HG02763 (cell line): ENCODE data around the gene PARN.
"Not testable (repeated sequence)": the region's sequence is repeated elsewhere in the genome, so short reads cannot be mapped to it uniquely, and the experiment has no call there.

Experiments
- ATAC-seq: cut with Tn5 transposase; IDR thresholded peaks from one replicate; pipeline ENCODE4 v1.9.1; 2021; ENCODE audit warnings: mild to moderate bottlenecking, moderate library complexity; ENCODE audit not compliant: unreplicated experiment

Gene PARN

DNA sequence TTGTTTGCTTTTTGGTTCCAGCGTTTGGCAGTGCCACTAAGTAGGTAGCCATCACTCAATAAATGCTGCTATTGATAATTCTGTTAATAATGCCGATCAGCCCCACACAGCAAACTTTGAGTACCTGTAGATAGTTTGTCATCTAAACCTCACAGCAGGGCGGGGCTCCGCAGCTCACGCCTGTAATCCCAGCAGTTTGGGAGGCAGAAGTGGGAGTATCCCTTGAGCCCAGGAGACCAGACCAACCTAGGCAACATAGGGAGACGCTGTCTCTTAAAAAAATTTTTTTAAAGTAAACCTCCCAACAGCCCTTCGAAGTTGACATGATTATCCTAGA is 4.3 kb upstream of the PARN start:
- no peak for ATAC-seq

DNA sequence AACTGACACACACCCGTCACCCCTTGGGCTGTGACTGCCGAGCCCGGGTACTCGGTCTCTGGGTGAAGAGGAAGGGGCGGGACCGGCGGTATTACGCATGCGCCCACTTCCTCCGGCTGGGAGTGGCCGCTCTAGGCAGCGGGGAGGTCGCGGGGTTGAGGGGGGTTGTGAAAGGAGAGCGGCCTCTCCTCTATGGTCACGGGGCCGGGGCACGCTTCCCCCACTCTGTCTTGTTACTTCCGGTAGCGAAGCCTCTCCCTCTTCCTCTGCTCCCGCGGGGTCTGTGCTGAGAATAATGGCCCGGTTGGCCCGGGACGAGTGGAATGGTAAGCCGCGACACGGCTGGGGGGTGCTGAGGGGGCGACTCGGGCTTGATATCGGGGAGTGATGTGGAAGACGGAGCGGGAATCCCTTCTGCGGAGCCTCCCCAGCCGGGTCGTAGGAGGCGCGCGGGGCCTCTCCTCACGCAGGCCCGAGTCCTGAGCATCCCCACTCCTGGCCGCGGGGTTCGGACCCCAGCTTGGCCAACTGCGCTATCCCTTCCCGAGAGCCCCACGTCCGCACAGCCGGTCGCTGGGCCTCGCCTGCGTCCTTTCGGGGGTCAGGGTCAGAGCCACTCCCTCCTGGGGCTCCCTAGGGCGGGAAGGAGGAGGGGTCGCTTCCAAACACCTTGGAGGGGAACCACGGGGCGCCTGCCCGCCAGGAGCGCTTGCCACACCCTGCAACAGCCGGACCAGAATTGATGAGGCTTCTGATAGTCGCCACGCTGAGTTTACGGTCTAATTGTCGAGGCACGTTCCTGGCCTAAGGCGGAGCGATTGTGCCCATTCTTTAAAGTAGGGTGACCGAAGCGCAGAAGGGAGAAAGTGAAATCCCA is 2.9 kb upstream of the PARN start, which contains the start of gene BFAR:
Gene BFAR (plus strand): TSS at position 259 of the 877 bp plus-strand sequence. CDS start 11,396 bp downstream, outside the sequence.
- peak; percentile 79 for ATAC-seq

DNA sequence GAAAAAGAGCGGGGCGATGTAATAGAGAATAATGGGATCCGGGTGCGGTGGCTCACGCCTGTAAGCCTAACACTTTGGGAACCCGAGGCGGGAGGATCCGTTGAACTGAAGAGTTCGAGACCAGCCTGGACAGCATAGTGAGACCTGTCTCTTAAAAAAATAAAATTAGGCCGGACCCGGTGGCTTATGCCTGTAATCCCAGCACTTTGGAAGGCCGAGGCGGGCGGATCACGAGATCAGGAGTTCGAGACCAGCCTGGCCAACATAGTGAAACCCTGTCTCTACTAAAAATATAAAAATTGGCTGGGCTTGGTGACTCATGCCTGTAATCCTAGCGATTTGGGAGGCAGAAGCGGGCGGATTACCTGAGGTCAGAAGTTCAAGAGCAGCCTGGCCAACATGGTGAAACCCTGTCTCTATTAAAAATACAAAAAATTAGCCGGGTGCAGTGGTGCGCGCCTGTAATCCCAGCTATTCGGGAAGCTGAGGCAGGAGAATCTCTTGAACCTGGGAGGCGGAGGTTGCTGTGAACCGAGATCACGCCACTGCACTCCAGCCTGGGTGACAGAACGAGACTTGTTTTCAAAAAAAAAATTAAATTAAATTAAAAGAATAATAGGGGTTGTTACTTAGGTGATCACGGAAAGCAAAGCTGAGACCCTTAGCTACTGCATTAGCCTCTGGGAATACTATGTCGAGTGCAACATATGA is 715 bp upstream of the PARN start:
- not testable (repeated sequence) for ATAC-seq

DNA sequence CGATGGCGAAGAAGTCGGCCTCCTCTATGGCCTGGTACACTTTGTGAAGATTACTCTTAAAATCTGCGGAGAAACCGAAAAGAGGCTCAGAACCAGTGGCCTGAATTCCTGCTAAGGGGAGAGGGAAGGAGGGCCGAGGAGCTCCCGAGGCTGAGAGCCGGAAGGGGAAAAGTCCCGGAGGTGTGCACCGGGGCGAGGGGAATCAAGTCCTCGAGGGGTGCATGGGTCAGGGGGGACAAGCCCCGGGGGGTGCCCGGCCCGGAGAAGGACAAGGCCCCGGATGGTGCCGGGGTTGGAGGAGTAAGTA is 495 bp downstream of the PARN start:
- ATAC-seq = no peak

DNA sequence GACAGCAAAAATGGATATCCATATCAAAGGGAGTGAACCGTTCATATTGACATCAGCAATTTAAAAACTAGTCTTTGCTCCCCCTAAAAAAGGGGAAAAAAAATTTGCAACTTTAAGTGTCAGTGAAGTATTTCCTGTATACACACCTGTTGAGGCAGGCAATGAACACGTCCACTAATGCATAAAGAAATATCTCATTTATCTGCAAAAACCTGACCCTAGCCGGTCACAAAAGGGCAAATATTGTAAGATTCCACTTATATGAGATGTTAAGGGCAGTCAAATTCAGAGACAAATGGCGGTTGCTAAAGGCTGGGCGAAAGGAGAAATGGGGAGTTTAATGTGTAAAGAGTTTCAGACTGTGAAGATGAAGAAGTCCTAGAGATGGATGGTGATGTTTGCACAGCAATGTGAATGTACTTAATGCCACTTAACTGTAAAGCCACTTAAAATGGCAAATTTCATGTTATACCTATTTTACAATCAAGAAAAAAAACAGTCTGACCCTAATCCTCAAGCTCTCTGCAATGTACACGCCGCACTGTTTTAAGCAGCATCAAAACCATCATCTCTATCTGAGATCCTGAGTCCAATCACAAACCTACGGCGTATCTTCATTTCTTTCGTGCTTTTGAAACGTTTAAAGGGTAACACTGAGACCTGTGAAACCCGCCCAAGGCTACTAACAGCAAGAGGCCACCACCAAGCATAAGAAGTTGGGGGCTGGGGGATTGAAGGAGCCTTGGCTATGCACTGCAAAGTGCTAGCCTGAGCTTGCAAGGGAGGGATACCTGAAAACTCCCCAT is 1.1 kb downstream of the PARN start:
- ATAC-seq = no peak

DNA sequence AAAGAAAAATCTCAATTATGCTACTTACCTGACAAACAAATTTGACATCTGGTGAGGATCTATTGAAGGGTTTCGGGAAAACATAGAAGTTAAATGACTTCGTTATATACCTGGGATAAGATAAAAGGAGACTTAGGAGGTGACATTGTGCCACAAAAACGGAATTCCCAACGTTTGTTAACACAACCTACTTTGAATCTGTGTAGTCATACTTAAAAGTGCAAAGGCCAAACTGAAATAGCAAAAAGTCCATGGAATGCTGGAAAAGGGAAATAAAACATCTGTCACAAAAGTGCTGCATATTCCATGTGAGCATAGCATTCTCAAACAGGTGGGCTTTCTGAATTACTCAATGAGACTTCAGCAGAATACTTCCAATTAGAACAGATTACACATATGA is 3.0 kb downstream of the PARN start:
- no peak for ATAC-seq

DNA sequence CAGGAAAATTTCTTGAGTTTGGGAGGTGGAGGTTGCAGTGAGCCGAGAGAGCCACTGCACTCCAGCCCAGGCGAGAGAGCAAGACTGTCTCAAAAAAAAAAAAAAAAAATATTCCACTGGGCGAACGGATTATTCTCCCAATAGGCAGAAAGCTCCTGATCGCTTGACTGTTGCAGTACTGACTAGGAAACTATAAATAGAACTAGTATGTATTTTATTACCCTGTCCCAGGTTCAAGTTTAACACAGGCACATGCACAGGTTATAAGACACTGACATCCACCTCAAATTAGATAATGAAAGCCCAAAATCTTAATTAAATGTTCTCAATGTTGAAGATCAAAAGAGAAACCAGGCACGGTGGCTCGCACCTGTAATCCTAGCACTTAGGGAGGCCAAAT is 11.5 kb downstream of the PARN start:
- ATAC-seq = no peak

DNA sequence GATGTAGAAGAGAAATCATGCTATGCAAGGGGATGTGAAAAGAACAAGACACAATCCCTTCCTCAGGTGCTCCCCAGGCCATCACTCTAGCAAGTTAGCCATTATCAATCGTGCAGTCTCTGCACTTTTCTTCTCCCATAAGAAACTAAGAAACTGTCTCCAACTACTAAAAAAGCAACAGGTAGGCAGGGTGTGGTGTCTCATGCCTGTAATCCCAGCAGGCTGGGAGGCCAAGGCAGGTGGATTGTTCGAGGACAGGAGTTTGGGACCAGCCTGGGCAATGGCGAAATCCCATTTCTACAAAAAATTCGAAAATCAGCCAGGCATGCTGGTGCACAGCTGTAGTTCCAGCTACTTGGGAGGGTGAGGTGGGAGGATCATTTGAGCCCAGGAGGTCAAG is 13.8 kb downstream of the PARN start:
- ATAC-seq = no peak

DNA sequence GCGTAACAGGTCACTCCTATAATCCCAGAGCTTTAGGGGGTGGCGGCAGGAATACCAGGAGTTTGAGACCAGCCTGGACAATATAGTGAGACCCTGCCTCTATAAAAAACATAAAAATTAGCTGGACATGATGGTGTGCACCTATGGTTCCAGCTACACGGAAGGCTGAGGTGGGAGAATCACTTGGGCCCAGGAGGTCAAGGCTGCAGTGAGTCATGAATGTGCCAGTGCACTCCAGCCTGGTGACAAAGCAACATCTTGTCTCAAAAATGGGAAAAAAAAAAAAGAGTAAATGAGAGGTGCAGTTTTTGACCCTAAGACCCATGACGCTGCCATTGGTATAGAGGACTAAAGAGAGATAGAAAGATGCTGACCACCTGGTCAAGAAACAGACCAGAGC is 16.1 kb downstream of the PARN start:
- no peak for ATAC-seq

DNA sequence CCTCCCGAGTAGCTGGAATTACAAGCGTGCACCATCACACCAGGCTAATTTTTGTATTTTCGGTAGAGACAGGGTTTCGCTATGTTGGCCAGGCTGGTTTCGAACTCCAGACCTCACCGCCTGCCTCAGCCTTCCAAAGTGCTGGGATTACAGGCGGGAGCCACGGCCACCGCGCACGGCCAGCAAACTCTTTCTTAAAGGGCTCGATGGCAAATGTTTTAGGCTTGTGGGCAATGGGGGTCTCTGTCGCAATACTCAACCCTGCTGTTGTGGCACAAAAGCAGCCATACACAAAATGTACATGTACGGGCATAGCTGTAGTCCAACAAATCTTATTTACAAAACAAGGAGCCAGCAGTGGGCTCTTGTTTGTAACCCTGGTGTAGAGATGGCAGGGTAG is 18.4 kb downstream of the PARN start:
- no peak for ATAC-seq

DNA sequence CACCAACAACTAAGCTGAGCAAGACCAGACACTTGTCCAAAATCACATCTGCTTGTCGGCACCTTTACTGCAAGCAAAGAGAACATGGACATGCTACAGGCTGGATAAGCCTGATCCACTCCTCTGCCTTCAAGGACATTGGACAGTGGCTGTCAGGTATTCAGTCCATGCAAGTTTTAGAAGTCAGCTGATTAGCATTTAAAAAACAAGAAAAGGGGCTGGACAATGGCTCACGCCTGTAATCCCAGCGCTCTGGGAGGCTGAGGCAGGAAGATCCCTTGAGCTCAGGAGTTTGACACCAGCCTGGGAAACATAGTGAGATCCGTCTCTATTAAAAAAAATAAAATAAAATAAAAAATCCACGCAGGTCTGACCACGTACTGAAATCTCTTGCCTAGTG is 20.3 kb downstream of the PARN start:
- no peak for ATAC-seq

DNA sequence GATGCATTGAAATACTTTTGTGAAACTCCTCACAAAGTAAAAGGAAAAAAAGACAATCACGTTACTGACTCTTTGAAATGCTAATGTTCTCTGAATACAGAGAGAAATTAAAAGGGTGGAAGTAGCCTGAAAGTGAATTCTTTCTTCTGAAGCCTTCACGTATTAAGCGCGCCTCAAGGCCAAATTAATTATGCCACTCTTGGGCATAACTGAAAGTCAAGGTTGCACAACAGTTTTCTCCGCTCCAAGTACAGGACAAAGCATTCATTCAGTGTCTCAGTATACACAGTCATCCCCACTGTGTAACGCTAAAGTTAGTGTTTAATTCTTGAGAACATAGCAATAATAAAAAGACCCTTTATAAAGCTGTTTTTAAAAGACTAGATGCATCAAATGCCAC is 21.5 kb downstream of the PARN start:
- ATAC-seq = no peak

DNA sequence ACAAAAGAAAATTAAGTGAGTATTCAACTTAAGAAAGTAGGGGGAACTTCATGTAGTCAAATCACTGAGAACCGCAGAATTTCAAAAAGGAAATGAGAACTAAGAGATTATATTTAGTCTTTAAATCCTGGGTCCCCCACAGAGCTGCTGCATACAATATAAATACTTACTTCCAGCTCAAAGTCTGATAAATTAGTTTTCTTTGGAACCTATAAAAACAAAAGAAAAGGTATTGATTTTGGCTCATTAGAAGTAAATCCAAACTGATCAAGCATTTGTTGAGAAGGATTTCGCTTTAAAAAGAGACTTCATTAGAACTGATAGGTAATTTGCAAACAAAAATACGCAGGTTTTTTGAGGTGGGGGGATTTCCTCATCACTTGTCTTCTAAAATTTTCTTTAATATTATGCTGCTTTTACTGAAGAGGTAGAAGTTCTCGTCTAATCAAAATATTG is 21.9 kb downstream of the PARN start:
- ATAC-seq = no peak

DNA sequence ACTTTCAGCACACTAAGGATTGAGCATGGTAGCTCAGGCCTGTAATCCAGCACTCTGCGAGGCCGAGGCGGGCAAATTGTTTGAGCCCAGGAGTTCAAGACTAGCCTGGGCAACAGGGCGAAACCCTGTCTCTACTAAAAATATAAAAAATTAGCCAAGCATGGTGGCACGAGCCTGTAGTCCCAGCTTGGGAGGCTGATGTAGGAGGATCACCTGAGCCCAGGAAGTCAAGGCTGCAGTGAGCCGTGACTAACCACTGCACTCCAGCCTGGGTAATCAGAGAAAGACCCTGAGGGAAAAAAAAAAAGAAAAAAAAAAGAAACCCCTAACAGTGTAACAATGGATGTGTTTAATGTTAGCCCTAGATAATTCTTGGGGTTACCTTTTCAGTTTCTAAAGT is 24.0 kb downstream of the PARN start:
- ATAC-seq = no peak

DNA sequence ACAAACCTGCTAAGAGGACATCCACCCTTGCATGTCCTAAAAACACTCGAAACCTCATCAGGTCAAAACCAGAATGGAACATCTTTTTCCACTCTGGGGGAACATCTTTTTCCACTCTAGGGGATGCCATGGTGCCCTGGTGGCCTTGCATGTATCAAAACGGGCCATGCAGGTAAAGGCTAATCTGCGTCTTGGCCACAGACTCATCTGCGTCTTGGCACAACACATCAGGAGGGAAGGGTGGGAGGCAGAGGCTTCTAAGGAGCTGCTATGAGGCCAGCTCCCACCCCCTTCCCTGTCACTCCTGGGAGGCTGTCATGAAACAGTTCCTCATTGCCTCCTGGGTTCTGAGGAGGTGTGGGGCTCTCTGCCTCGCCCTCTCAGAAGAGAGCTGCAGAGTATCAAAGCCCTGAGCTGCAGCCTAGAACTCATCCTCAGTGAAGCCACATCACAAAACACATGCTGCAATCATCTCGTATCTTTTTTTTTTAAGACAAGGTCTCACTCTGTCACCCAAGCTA is 27.6 kb downstream of the PARN start:
- ATAC-seq = no peak

DNA sequence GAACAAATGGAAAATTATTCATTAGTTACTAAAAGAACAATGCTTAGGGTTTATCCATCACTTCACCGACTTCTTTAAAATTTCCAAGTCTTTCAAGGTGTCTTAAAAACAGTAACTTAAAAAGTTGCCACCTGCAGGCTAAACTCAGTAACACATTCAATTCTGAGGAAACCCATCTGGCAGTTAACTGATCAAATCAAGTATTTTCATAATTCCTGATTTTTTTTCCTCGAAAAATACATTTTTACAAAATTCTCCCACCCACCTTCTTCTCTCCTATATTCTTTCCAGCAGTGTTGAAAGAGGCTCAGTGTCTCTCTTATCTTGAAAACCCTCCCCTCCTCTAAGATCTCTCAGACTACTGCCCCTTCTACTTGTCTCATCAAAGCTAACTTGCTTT is 29.9 kb downstream of the PARN start:
- no peak for ATAC-seq

DNA sequence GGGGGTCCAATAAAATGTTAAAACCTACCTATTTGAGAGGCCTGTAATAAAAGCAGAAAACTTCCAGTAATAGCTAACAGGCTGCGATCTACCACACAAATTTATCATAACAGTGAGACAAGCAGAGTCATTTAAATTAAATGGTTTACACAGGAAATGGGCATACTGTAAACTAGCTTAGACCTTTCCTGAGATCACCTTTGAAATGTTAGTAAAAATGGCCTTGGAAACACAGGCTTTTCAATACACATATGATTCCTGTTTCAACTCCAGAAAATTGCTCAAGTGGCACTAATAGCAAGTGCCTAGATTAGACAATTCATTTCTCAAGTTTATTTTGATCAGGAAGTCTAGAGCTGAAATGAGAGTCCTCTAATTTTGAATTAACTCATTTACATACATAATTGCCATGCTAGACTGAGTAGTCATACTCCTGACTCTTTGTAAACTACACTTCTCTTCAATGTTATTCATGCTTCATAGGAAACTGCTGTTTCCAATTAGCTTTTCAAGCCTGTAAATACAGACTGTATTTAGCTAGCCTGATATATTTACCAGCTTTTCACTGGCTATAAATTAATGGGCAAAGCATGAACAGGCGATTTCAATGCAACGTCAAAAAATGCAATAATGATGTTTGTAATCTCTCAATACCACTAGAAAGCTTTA is 43.3 kb downstream of the PARN start:
- ATAC-seq = no peak

DNA sequence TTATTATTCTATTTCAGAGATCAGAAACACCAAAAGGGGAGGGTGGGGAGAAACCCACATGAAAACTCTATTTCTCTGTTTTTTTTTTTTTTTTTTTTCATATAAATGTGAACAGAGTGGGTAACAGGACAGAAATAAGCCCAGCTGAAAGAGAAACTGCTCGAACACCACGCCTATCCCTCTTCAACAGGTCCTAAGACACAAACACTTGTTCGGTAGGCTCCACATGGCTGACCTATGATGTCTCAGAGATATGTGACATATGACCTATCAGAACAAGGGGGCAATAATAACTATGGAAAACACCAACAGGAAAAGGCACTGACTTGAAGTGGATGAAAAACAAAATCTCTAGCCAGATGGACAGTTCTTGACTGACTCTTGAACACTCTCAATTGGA is 44.8 kb downstream of the PARN start:
- ATAC-seq = no peak

DNA sequence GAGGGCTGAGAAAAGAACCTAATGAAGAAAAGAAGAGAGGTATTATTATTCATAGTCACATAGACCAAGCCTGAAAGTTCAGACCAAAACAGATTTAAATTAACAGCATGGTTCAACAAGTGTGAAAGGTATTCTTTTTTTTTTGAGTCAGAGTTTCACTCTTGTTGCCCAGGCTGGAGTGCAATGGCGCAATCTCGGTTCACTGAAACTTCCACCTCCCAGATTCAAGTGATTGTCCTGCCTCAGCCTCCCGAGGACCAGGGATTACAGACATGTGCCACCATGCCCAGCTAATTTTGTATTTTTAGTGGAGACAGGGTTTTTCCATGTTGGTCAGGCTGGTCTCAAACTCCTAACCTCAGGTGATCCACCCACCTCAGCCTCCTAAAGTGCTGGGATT is 49.1 kb downstream of the PARN start:
- not testable (repeated sequence) for ATAC-seq

DNA sequence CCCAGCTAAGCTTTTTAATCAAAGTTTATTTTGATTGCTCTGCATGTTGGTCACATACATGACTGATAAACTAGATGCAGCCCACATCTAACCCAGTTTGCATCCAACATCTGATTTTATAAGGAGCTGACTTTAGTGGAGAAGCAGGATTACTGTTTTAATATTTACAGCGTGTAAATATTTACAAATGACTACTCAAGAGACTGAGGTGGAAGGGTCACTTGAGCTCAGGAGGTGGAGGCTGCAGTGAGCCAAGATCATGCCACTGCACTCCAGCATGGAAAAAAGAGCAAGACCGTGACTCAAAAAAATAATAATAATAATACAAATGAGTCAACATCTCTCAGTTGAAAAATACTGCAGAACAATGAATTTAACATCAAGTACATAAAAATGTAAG is 50.8 kb downstream of the PARN start:
- ATAC-seq = no peak

DNA sequence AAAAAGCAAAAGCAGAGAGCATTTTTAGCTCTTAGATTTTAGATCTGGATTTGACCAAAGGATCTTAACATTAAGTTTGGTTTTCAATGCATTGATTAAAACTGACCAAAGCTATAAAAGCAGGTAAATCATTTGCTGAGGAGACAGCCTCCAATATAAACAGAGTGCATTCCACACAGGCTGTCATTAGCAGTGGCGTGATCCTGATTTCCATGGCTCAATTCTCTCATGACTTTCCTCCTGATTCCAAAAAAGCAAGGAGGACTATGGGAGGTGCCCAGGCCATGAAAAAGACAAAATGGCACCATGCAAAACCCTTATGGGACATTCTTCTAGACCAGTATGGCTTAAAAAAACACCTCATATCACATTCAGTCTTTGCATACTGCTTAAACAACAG is 53.5 kb downstream of the PARN start:
- ATAC-seq = no peak
